Breast epithelium (tissue), 3 donors: ENCODE results near the gene MGAT4A.

Source experiments
- POLR2A ChIP-seq: fragments of 450-650 bp; IDR thresholded peaks from one replicate; pipeline ENCODE4 v1.6.1; 2016; ENCODE audit warnings: antibody characterized with exemption, mild to moderate bottlenecking, moderate library complexity
- POLR2AphosphoS5 ChIP-seq, 3 donors: sonication (generic); formaldehyde crosslinking; IDR thresholded peaks; one replicate each; pipeline ENCODE4 v1.6.1; 2017; ENCODE audit warnings: antibody characterized with exemption in 3 of 3
- TF ChIP-seq, protein P1 (sequence below), 3 donors: fragments of 450-650 bp; IDR thresholded peaks; one replicate each; pipeline ENCODE4 v1.5.1; 2016 to 2017; ENCODE audit warnings: antibody characterized with exemption in 3 of 3, mild to moderate bottlenecking in 3 of 3, moderate library complexity in 3 of 3

DNA sequence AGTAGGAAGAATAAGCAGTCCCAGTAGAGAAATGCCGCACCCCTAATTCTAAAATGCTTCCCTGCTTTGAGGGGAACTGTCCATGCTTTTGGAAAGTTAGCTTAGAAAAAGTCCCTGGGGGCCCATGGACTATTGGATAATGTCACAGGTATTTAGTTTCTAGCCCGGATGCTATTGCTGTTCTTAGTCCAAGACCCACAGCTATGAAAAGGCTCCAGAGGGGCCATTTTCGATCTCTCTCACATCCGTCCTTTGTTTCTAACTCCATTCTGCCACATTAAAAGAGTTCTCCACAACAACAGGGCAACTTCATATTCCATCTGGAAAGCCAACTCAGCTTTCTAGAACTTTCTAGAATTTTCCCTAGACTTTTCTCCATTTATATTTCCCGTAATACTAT is 47.2 kb downstream of the MGAT4A start:
- TF ChIP-seq, protein P1, sequence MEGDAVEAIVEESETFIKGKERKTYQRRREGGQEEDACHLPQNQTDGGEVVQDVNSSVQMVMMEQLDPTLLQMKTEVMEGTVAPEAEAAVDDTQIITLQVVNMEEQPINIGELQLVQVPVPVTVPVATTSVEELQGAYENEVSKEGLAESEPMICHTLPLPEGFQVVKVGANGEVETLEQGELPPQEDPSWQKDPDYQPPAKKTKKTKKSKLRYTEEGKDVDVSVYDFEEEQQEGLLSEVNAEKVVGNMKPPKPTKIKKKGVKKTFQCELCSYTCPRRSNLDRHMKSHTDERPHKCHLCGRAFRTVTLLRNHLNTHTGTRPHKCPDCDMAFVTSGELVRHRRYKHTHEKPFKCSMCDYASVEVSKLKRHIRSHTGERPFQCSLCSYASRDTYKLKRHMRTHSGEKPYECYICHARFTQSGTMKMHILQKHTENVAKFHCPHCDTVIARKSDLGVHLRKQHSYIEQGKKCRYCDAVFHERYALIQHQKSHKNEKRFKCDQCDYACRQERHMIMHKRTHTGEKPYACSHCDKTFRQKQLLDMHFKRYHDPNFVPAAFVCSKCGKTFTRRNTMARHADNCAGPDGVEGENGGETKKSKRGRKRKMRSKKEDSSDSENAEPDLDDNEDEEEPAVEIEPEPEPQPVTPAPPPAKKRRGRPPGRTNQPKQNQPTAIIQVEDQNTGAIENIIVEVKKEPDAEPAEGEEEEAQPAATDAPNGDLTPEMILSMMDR (IDR thresholded peaks at IDR 0.05): no peak
- TF ChIP-seq POLR2A: no peak
- no peak for TF ChIP-seq POLR2AphosphoS5 (IDR thresholded peaks at IDR 0.05)
